GM18505 (cell line): ENCODE data around the gene DIO1.

Experiments used
- ATAC-seq: cut with Tn5 transposase; IDR thresholded peaks from one replicate; pipeline ENCODE4 v1.9.1; 2021; ENCODE audit not compliant: unreplicated experiment
- POLR2A ChIP-seq: IDR thresholded peaks from 4 replicates; pipeline ENCODE4 v1.6.1; 2011; ENCODE audit warnings: borderline replicate concordance; ENCODE audit not compliant: insufficient read depth, insufficient read length; ENCODE audit errors: extremely low read depth

Gene DIO1

GRCh38 chr1:53956308-53957168, 62.6 kb downstream of the DIO1 start:
- ATAC-seq: no peak
- no peak for TF ChIP-seq POLR2A

DNA sequence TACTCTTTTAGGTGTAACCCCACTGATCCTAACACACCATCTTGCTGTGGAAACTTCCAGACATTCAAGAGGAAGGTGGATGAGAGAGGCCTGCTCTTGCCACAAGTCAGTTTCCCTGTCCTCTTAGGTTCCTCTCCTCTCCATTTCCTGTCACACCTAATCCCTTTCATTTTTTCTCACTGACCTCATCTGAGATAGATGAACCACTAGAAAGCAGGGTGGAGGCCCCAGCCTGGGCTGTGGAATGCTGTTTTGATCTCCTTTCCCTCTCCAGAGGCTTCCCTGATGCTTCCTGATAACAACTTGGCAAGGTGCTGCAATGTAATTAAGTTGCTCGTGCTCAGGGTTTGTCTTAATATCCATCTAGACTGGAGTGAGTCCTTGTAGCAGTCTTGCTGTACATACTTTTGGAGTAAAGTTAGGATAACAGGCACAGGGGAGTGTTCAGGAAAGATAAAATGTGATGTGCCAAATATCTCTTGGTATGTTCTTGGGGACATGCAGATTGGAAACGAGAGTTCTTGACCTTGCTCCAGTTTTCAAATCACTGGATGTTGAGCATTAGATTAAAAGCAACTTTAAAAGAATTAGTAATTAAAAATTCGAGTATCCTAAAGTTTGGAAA, 63.3 kb downstream of the DIO1 start:
- no peak for ATAC-seq
- TF ChIP-seq POLR2A: no peak

DNA sequence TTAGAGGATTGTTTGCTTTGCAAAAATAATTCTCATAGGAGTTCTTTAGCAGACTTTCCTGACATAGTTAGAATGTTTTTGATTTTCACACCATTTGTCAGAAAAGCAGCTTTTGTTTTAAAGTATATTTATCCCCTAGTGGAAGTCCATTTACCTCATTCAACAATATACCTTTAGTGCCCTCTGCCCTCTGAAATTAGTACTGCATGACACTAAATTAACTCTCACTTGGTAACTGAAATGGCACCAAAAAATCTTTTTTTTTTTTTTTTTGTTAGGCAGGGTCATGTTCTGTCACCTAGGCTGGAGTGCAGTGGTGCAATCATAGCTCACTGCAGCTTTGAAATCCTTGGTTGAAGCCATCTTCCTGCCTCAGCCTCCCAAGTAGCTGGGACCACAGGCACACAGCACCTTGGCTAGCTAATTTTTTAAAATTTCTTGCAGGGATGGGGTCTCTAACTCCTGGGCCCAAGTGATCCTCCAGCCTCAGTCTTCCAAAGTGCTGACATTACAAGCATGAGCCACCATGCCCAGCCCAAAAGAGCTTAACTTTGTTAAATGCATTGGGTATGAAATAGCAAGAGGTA, 65.8 kb downstream of the DIO1 start:
- ATAC-seq: no peak
- TF ChIP-seq POLR2A: no peak
